ENCODE results near the gene KMT2A. TPM values are rescaled to one million over a fixed set of nuclear protein-coding genes. Genes with fewer than 3 reads are reported as not detected.
"Not testable (repeated sequence)": the region's sequence is repeated elsewhere in the genome, so short reads cannot be mapped to it uniquely, and the experiment has no call there.

KMT2A gene
- 10 to 100 TPM in 1 of 3 donors, 1 to 10 TPM in 2; 7.9 to 14.4 (median 8.1) TPM for polyA plus RNA-seq

GRCh38 chr11:118435893-118436624 is at the start of gene KMT2A:
Gene KMT2A, plus strand, starts transcription at chr11:118436492. Its CDS starts 21 bp downstream, at chr11:118436513.
- WGBS, 3 donors = 0 to 1% (median 1%) methylated on average over 44 to 76 of the region's 83 CpGs
- no peak within 1 kb of the TSS for H3K27ac ChIP-seq (ENCODE audit: low read depth, low read length)

GRCh38 chr11:118396097-118396501 is 40.2 kb upstream of the KMT2A start:
- no peak overlapping the region for H3K27ac ChIP-seq (ENCODE audit: low read depth, low read length)
- 86 to 93% (median 91%) methylated on average over 6 of the region's 6 CpGs for WGBS, 3 donors

- H3K27ac ChIP-seq (ENCODE audit: low read depth, low read length) = no peak overlapping the region
Measured at GRCh38 chr11:118397448-118397847, 38.8 kb upstream of the KMT2A start.

- no peak overlapping the region for H3K27ac ChIP-seq (ENCODE audit: low read depth, low read length)
- 51 to 64% (median 52%) methylated on average over 3 of the region's 3 CpGs for WGBS, 3 donors
Measured at GRCh38 chr11:118398791-118399559, 37.3 kb upstream of the KMT2A start.

- H3K27ac ChIP-seq (ENCODE audit: low read depth, low read length) = no peak within 1 kb of the TSS
- WGBS, 3 donors = 0% methylated on average over 51 of the region's 51 CpGs
Measured at GRCh38 chr11:118401151-118401879, 35.0 kb upstream of the KMT2A start, which contains the start of gene ATP5MG. Gene ATP5MG, plus strand, starts transcription at chr11:118401606. Its CDS starts 60 bp downstream, at chr11:118401666.

GRCh38 chr11:118401880-118402590 is 34.3 kb upstream of the KMT2A start:
- no peak overlapping the region for H3K27ac ChIP-seq (ENCODE audit: low read depth, low read length)
- 1 to 2% (median 2%) methylated on average over 22 of the region's 22 CpGs for WGBS, 3 donors

- not testable (repeated sequence) for H3K27ac ChIP-seq (ENCODE audit: low read depth, low read length)
- WGBS, 3 donors = 73 to 88% (median 77%) methylated on average over 7 of the region's 7 CpGs
Measured at GRCh38 chr11:118402594-118402993, 33.7 kb upstream of the KMT2A start.

- no peak overlapping the region for H3K27ac ChIP-seq (ENCODE audit: low read depth, low read length)
- WGBS, 3 donors = 58 to 67% (median 62%) methylated on average over 7 of the region's 7 CpGs
Measured at GRCh38 chr11:118406599-118407166, 29.6 kb upstream of the KMT2A start.

GRCh38 chr11:118410055-118410745 is 26.1 kb upstream of the KMT2A start:
- no peak overlapping the region for H3K27ac ChIP-seq (ENCODE audit: low read depth, low read length)
- 59 to 90% (median 86%) methylated on average over 7 of the region's 7 CpGs for WGBS, 3 donors

- no peak overlapping the region for H3K27ac ChIP-seq (ENCODE audit: low read depth, low read length)
- WGBS, 3 donors = 81 to 95% (median 88%) methylated on average over 4 of the region's 4 CpGs
Measured at GRCh38 chr11:118411530-118411929, 24.8 kb upstream of the KMT2A start.

- no peak overlapping the region for H3K27ac ChIP-seq (ENCODE audit: low read depth, low read length)
- 74 to 89% (median 77%) methylated on average over 1 of the region's 1 CpG for WGBS, 3 donors
Measured at GRCh38 chr11:118412921-118413320, 23.4 kb upstream of the KMT2A start.

- H3K27ac ChIP-seq (ENCODE audit: low read depth, low read length) = no peak overlapping the region
- WGBS, 3 donors = 50 to 83% (median 59%) methylated on average over 8 of the region's 8 CpGs
Measured at GRCh38 chr11:118415062-118415738, 21.1 kb upstream of the KMT2A start.

GRCh38 chr11:118415739-118416068 is 20.6 kb upstream of the KMT2A start:
- H3K27ac ChIP-seq (ENCODE audit: low read depth, low read length) = no peak overlapping the region

- not testable (repeated sequence) for H3K27ac ChIP-seq (ENCODE audit: low read depth, low read length)
Measured at GRCh38 chr11:118416900-118417299, 19.4 kb upstream of the KMT2A start.

GRCh38 chr11:118417801-118418200 is 18.5 kb upstream of the KMT2A start:
- 77 to 86% (median 80%) methylated on average over 4 of the region's 4 CpGs for WGBS, 3 donors
- H3K27ac ChIP-seq (ENCODE audit: low read depth, low read length) = no peak overlapping the region

GRCh38 chr11:118418766-118419165 is 17.5 kb upstream of the KMT2A start:
- 49 to 80% (median 76%) methylated on average over 5 of the region's 5 CpGs for WGBS, 3 donors
- H3K27ac ChIP-seq (ENCODE audit: low read depth, low read length) = no peak overlapping the region

- WGBS, 3 donors = 3 to 18% (median 4%) methylated on average over 1 of the region's 1 CpG
- no peak overlapping the region for H3K27ac ChIP-seq (ENCODE audit: low read depth, low read length)
Measured at GRCh38 chr11:118427707-118428106, 8.6 kb upstream of the KMT2A start.

Measured in adipose tissue (tissue), 3 donors.